Peyer's patch (tissue), 4 donors: ENCODE measurements around the gene UBR2.

Experiments
- CTCF ChIP-seq, 6 experiments: fragments of 450-650 bp in 4 of 6; fragments of 200-600 bp in 2 of 6; sonication (generic) in 1 of 6; IDR thresholded peaks; one replicate each; pipeline ENCODE4 v1.5.1; 2017 to 2019; ENCODE audit warnings: antibody characterized with exemption in 6 of 6, mild to moderate bottlenecking in 3 of 6, moderate library complexity in 1 of 6
- POLR2A ChIP-seq, 2 donors: fragments of 450-650 bp; IDR thresholded peaks; one replicate each; pipeline ENCODE4 v1.5.1; 2017; ENCODE audit warnings: antibody characterized with exemption in 2 of 2, mild to moderate bottlenecking in 2 of 2, moderate library complexity in 2 of 2

- TF ChIP-seq CTCF (IDR thresholded peaks at IDR 0.05) (no peak), POLR2A (IDR thresholded peaks at IDR 0.05) (no peak)
Measured at GRCh38 chr6:42624601-42625000, 60.8 kb downstream of the UBR2 start.
